ENCODE data around the gene CD53. TPM values are rescaled to one million over a fixed set of nuclear protein-coding genes. Genes with fewer than 3 reads are reported as not detected.

CD53 gene
- total and polyA plus RNA-seq, 9 of the 15 experiments (the other 6 are each of a cell fraction or from before 2014, with no cell fraction given): 63.5 to 220 (median 131) TPM

- TF ChIP-seq MCM2 (IDR thresholded peaks at IDR 0.05; ENCODE audit: low read depth) (no peak), DMBX1 (CRISPR knock-in tag; IDR thresholded peaks at IDR 0.05; ENCODE audit: borderline replicate concordance) (0 out of 2 replicates have a peak, but pooled peaks have one; percentile 46), POLR2A (conservative IDR thresholded peaks at IDR 0.05) (peak; percentile 46; the same call in 1 of the 2 replicates), UBTF (IDR thresholded peaks at IDR 0.05; ENCODE audit: borderline replicate concordance in 1 of 2, low read depth in 2 of 2, low read length in 2 of 2) (no peak), CREM (IDR thresholded peaks at IDR 0.05; ENCODE audit: low read depth) (peak; percentile 81), LEF1 (IDR thresholded peaks at IDR 0.05) (peak; percentile 28; the same call in 1 of the 2 replicates), ZNF384 (IDR thresholded peaks at IDR 0.05; ENCODE audit: low read depth, low read length) (0 out of 2 replicates have a peak, but pooled peaks have one; percentile 24), BRD4 (IDR thresholded peaks at IDR 0.05) (peak; percentile 65; the same call in 1 of the 2 replicates), ZBTB17 (CRISPR knock-in tag; IDR thresholded peaks at IDR 0.05) (no peak), FOXJ2 (tag; IDR thresholded peaks at IDR 0.05) (no peak), SUPT5H (IDR thresholded peaks at IDR 0.05) (0 out of 2 replicates have a peak, but pooled peaks have one; percentile 32), BCLAF1 (IDR thresholded peaks at IDR 0.05; ENCODE audit: borderline replicate concordance in 1 of 2, control insufficient read depth in 1 of 2, low read depth in 2 of 2, low read length in 1 of 2) (no peak), PHTF2 (CRISPR knock-in tag; IDR thresholded peaks at IDR 0.05) (0 out of 2 replicates have a peak, but pooled peaks have one; percentile 52), BCOR (IDR thresholded peaks at IDR 0.05) (no peak), DNMT1 (IDR thresholded peaks at IDR 0.05) (no peak), SMARCB1 (IDR thresholded peaks at IDR 0.05; ENCODE audit: insufficient read length, low read depth) (no peak), ELF4 (CRISPR knock-in tag; IDR thresholded peaks at IDR 0.05) (no peak), GATA2 (CRISPR knock-in tag; IDR thresholded peaks at IDR 0.05) (0 out of 2 replicates have a peak, but pooled peaks have one; percentile 16), ZNF449 (CRISPR knock-in tag; IDR thresholded peaks at IDR 0.05) (no peak), ZNF197 (CRISPR knock-in tag; IDR thresholded peaks at IDR 0.05; ENCODE audit: low read depth) (no peak), POLR3G (IDR thresholded peaks at IDR 0.05; ENCODE audit: extremely low read depth, insufficient read length, insufficient replicate concordance) (no peak), PURB (CRISPR knock-in tag; IDR thresholded peaks at IDR 0.05; ENCODE audit: low read depth) (no peak)
Observed at GRCh38 chr1:110872745-110873720, at the start of gene CD53 (continued).

Data from K562 (cell line).